Sigmoid colon (tissue), 7 donors: ENCODE data around the gene TDRD7. TPM values are rescaled to one million over a fixed set of nuclear protein-coding genes. Genes with fewer than 3 reads are reported as not detected.

Experiments used
- DNase-seq: peaks from one replicate; pipeline ENCODE4 v3.0.0-alpha.2; 2019
- H3K27ac ChIP-seq, 4 donors: fragments of 200-600 bp; sonication (generic); one replicate each; pipeline ENCODE4 v1.5.1; 2016 to 2019; ENCODE audit warnings: mild to moderate bottlenecking in 1 of 4
- H3K27me3 ChIP-seq, 3 donors: fragments of 200-600 bp; sonication (generic); one replicate each; pipeline ENCODE4 v1.5.1; 2019; ENCODE audit warnings: mild to moderate bottlenecking in 1 of 3
- H3K36me3 ChIP-seq, 4 donors: fragments of 200-600 bp; sonication (generic); one replicate each; pipeline ENCODE4 v1.5.1; 2016 to 2019
- H3K4me1 ChIP-seq, 4 donors: fragments of 200-600 bp; sonication (generic); one replicate each; pipeline ENCODE4 v1.5.1; 2017 to 2019
- H3K4me3 ChIP-seq, 4 donors: fragments of 200-600 bp; sonication (generic); one replicate each; pipeline ENCODE4 v1.5.1; 2017 to 2019; ENCODE audit warnings: mild to moderate bottlenecking in 2 of 4, moderate library complexity in 1 of 4
- H3K9me3 ChIP-seq, 4 donors: fragments of 200-600 bp in 3 of 4; sonication (generic) in 3 of 4; one replicate each; pipeline versions ENCODE4 v1.5.1 to v1.6.1; 2013 to 2019
- CTCF ChIP-seq, 4 experiments: fragments of 450-650 bp in 3 of 4; fragments of 200-600 bp in 1 of 4; IDR thresholded peaks; one replicate each; pipeline ENCODE4 v1.5.1; 2016 to 2019; ENCODE audit warnings: antibody characterized with exemption in 4 of 4, mild to moderate bottlenecking in 3 of 4, moderate library complexity in 2 of 4
- EP300 ChIP-seq, 4 donors: sonication (generic); formaldehyde crosslinking; IDR thresholded peaks; one replicate each; pipeline ENCODE4 v1.6.1; 2017; ENCODE audit warnings: antibody characterized with exemption in 4 of 4
- POLR2A ChIP-seq, 2 donors: fragments of 450-650 bp; IDR thresholded peaks; one replicate each; pipeline ENCODE4 v1.6.1; 2016; ENCODE audit warnings: antibody characterized with exemption in 2 of 2, mild to moderate bottlenecking in 2 of 2, moderate library complexity in 2 of 2
- POLR2AphosphoS5 ChIP-seq, 4 donors: sonication (generic); formaldehyde crosslinking; IDR thresholded peaks; one replicate each; pipeline ENCODE4 v1.6.1; 2017; ENCODE audit warnings: antibody characterized with exemption in 4 of 4
- WGBS, 2 donors: extraction: QIAGEN DNeasy Blood & Tissue Kit; methylation state at CpG; one replicate each; pipeline ENCODE4 v1.1.7; 2013; 5-methylcytosine and 5-hydroxymethylcytosine counted together
- intact Hi-C: fragments of 100-400 bp; cut with DNase I; formaldehyde crosslinking; loops from one replicate; pipeline ENCODE4 v1.15.1; 2023
- polyA plus RNA-seq, 3 donors: library from polyadenylated mRNA; stranded (reverse); fragments of 200-250 nt; gene quantifications; one replicate each; pipeline ENCODE4 v1.2.3, GENCODE V29; 2013
- total RNA-seq, 4 donors: library from RNA; depleted of rRNA; stranded (reverse); fragments of >200 nt; gene quantifications; one replicate each; pipeline ENCODE4 v1.1.0, GENCODE V29; 2016
- donor health status: healthy with polysubstance abuse.
- donor health status: Bipolar disorder and iron deficiency.
- donor health status: healthy.

TDRD7 gene
- total and polyA plus RNA-seq, 7 donors = 10.5 to 25.7 (median 17.5) TPM

DNA sequence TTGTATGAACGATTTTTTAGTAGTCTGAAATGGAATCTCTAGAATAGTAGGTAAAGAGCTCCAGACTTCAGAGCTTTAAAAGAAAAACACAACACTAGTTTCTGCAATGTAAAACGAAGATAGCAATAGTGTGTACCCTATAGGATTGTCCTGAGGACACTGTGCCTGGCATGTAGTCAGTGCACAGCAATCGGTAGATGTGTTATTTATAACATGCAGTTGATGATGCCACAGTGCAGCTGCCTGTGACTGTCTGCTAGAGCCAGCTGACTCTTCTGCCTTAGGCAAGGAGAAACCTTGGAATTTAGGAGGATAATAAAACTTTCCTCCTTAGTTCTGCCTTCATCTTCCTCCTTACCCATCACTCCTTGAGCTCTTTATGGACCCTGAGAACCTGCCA is 61.8 kb downstream of the TDRD7 start:
- intact Hi-C loops = loop anchor here (2.0 kb wide), 1 partner anchor 27 kb away; the partner anchor contains the start of gene TMOD1
- Histone ChIP-seq H3K4me1 (peaks cover 0 to 14% (median 11%) of the 10 kb centered on the region in 4 donors), H3K9me3 (no peaks in the 10 kb centered on the region), H3K4me3 (no peak overlapping the region), H3K36me3 (peaks cover 0 to 16% (median 0%) of the 10 kb centered on the region in 4 donors), H3K27me3 (no peaks in the 10 kb centered on the region), H3K27ac (no peak overlapping the region)
- DNase-seq = no peak
- no peak for TF ChIP-seq POLR2A (IDR thresholded peaks at IDR 0.05)
- TF ChIP-seq EP300 (IDR thresholded peaks at IDR 0.05) = no peak
- 85 to 86% methylated on average over 3 of the region's 3 CpGs for WGBS, 2 donors

DNA sequence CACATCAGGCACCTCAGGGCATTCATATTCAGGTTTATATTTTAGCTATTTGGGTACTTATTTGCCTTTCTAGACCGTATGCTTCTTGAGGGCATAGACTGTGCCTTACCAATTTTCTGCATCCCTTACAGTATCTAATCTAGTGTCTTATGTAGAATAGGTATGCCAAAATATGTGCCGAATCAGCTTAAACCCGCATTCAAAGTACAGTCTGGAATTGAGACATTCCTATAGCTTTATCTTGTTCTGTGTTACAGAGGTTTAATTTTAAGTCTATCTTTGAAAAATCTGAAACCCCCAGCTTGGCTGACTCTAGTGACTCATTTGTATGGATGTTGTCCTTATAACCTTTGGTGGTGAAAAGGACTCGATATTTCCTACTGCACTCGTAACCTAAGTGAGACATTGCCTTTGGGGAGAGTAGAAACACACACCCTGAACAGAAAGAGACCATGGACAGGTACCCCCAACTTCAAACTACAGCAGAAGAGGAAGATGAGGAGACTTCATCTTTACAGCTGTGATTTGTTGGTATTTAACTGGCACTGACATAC is 62.6 kb downstream of the TDRD7 start:
- Histone ChIP-seq H3K27ac (no peak overlapping the region), H3K4me3 (no peak overlapping the region), H3K36me3 (peaks cover 0 to 16% (median 0%) of the 10 kb centered on the region in 4 donors), H3K9me3 (no peaks in the 10 kb centered on the region), H3K4me1 (peaks cover 0 to 7% (median 4%) of the 10 kb centered on the region in 4 donors), H3K27me3 (no peaks in the 10 kb centered on the region)
- no peak for DNase-seq
- TF ChIP-seq CTCF (IDR thresholded peaks at IDR 0.05) (no peak), POLR2AphosphoS5 (IDR thresholded peaks at IDR 0.05) (no peak), EP300 (IDR thresholded peaks at IDR 0.05) (no peak), POLR2A (IDR thresholded peaks at IDR 0.05) (no peak)
- intact Hi-C loops = no loop called here
- WGBS, 2 donors = 91 to 95% methylated on average over 5 of the region's 5 CpGs

DNA sequence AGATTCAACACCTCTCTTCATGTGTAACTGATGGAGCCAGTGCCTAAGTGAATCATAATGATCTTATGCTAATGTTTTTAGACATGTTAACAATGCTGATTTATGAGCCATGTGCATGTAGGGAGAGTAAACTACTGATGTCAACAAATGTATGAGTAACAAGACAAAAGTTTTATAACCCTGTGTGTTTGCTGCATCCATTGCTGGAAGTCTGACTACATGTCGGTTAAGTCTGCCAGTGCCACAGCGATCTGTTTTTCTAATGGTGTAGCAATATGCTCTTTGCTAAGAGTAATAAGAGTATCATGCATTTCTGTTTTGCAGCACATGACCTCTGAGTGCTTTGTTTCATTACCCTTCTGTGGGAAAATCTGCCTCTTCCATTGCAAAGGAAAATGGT is 63.2 kb downstream of the TDRD7 start:
- WGBS, 2 donors = 80 to 85% methylated on average over 2 of the region's 2 CpGs
- no peak overlapping the region for H3K4me3 ChIP-seq
- H3K4me1 ChIP-seq = peaks cover 0 to 2% (median under 1%) of the 10 kb centered on the region in 4 donors
- TF ChIP-seq EP300 (IDR thresholded peaks at IDR 0.05) = no peak
- no peak for TF ChIP-seq POLR2A (IDR thresholded peaks at IDR 0.05)
- TF ChIP-seq POLR2AphosphoS5 (IDR thresholded peaks at IDR 0.05) = no peak
- no peak for TF ChIP-seq CTCF (IDR thresholded peaks at IDR 0.05)
- H3K27me3 ChIP-seq = no peaks in the 10 kb centered on the region
- intact Hi-C loops = no loop called here
- no peaks in the 10 kb centered on the region for H3K9me3 ChIP-seq
- H3K36me3 ChIP-seq = peaks cover 0 to 16% (median 0%) of the 10 kb centered on the region in 4 donors
- no peak for DNase-seq
- no peak overlapping the region for H3K27ac ChIP-seq

GRCh38 chr9:97478301-97478981 is 66.5 kb downstream of the TDRD7 start:
- 42 to 66% methylated on average over 3 of the region's 3 CpGs for WGBS, 2 donors
- Histone ChIP-seq H3K27ac (no peak overlapping the region), H3K36me3 (peaks cover 0 to 17% (median 6%) of the 10 kb centered on the region in 4 donors), H3K4me3 (no peak overlapping the region), H3K9me3 (no peaks in the 10 kb centered on the region), H3K27me3 (no peaks in the 10 kb centered on the region), H3K4me1 (no peaks in the 10 kb centered on the region)
- TF ChIP-seq POLR2AphosphoS5 (IDR thresholded peaks at IDR 0.05) = no peak
- TF ChIP-seq CTCF (IDR thresholded peaks at IDR 0.05) = no peak
- TF ChIP-seq POLR2A (IDR thresholded peaks at IDR 0.05) = no peak
- TF ChIP-seq EP300 (IDR thresholded peaks at IDR 0.05) = no peak
- DNase-seq = no peak
- intact Hi-C loops = no loop called here

- no peaks in the 10 kb centered on the region for H3K9me3 ChIP-seq
- H3K4me1 ChIP-seq = peaks cover 0 to 5% (median 0%) of the 10 kb centered on the region in 4 donors
- no peak overlapping the region for H3K27ac ChIP-seq
- intact Hi-C loops = no loop called here
- H3K36me3 ChIP-seq = peaks cover 0 to 8% (median 6%) of the 10 kb centered on the region in 4 donors
- H3K27me3 ChIP-seq = no peaks in the 10 kb centered on the region
- WGBS, 2 donors = 88 to 94% methylated on average over 5 of the region's 5 CpGs
- no peak for DNase-seq
- no peak for TF ChIP-seq POLR2AphosphoS5 (IDR thresholded peaks at IDR 0.05)
- no peak for TF ChIP-seq CTCF (IDR thresholded peaks at IDR 0.05)
- no peak for TF ChIP-seq POLR2A (IDR thresholded peaks at IDR 0.05)
- no peak for TF ChIP-seq EP300 (IDR thresholded peaks at IDR 0.05)
- H3K4me3 ChIP-seq = no peak overlapping the region
Measured at GRCh38 chr9:97479496-97480159, 67.7 kb downstream of the TDRD7 start.
